ENCODE data around the gene ARSG.
"Not testable (repeated sequence)": the region's sequence is repeated elsewhere in the genome, so short reads cannot be mapped to it uniquely, and the experiment has no call there.

GRCh38 chr17:68354311-68354710, 63.0 kb downstream of the ARSG start:
- TF ChIP-seq CTCF (IDR thresholded peaks at IDR 0.05; ENCODE audit: low read depth, low read length, missing input control); EGR1 (IDR thresholded peaks at IDR 0.05; ENCODE audit: low read depth in 2 of 2): not testable (repeated sequence)
